ENCODE results near the gene INHBB.
A peak's percentile ranks its signal among the peaks of the same experiment; 100 is the strongest.
"Not testable (repeated sequence)": the region's sequence is repeated elsewhere in the genome, so short reads cannot be mapped to it uniquely, and the experiment has no call there.

Gene INHBB

GRCh38 chr2:120308038-120308910 lies 37.7 kb upstream of the INHBB start:
- H3K27ac ChIP-seq (ENCODE audit: low read depth, low read length) = no peak overlapping the region
- H3K4me3 ChIP-seq (ENCODE audit: low read depth, low read length) = no peak overlapping the region
- H3K27me3 ChIP-seq (ENCODE audit: control insufficient read depth, insufficient read depth, low read length) = peaks cover 21% of the 10 kb centered on the region
- H3K36me3 ChIP-seq (ENCODE audit: control insufficient read depth, insufficient read depth, low read length) = no peaks in the 10 kb centered on the region
- no peaks in the 10 kb centered on the region for H3K9me3 ChIP-seq (ENCODE audit: control insufficient read depth, insufficient read depth, low read depth, low read length)
- no peak overlapping the region for H3K9ac ChIP-seq (ENCODE audit: low read length)
- H3K4me1 ChIP-seq (ENCODE audit: control insufficient read depth, insufficient read depth, low read length) = peaks cover 5% of the 10 kb centered on the region

- H3K9ac ChIP-seq (ENCODE audit: low read length) = no peak overlapping the region
- H3K36me3 ChIP-seq (ENCODE audit: control insufficient read depth, insufficient read depth, low read length) = no peaks in the 10 kb centered on the region
- no peak overlapping the region for H3K4me3 ChIP-seq (ENCODE audit: low read depth, low read length)
- H3K4me1 ChIP-seq (ENCODE audit: control insufficient read depth, insufficient read depth, low read length) = peaks cover 13% of the 10 kb centered on the region
- peaks cover 40% of the 10 kb centered on the region for H3K27me3 ChIP-seq (ENCODE audit: control insufficient read depth, insufficient read depth, low read length)
- H3K9me3 ChIP-seq (ENCODE audit: control insufficient read depth, insufficient read depth, low read depth, low read length) = no peaks in the 10 kb centered on the region
- H3K27ac ChIP-seq (ENCODE audit: low read depth, low read length) = no peak overlapping the region
Observed at GRCh38 chr2:120310136-120310535, 35.8 kb upstream of the INHBB start.

- not testable (repeated sequence) for H3K27ac ChIP-seq (ENCODE audit: low read depth, low read length); H3K36me3 ChIP-seq (ENCODE audit: control insufficient read depth, insufficient read depth, low read length)
- peaks cover 47% of the 10 kb centered on the region for H3K27me3 ChIP-seq (ENCODE audit: control insufficient read depth, insufficient read depth, low read length)
Observed at GRCh38 chr2:120310841-120311240, 35.1 kb upstream of the INHBB start.

GRCh38 chr2:120312076-120312475 lies 33.9 kb upstream of the INHBB start:
- peaks cover 48% of the 10 kb centered on the region for H3K27me3 ChIP-seq (ENCODE audit: control insufficient read depth, insufficient read depth, low read length)
- no peak overlapping the region for H3K27ac ChIP-seq (ENCODE audit: low read depth, low read length)
- H3K36me3 ChIP-seq (ENCODE audit: control insufficient read depth, insufficient read depth, low read length) = no peaks in the 10 kb centered on the region
- no peak overlapping the region for H3K4me3 ChIP-seq (ENCODE audit: low read depth, low read length)
- peaks cover 13% of the 10 kb centered on the region for H3K4me1 ChIP-seq (ENCODE audit: control insufficient read depth, insufficient read depth, low read length)
- H3K9me3 ChIP-seq (ENCODE audit: control insufficient read depth, insufficient read depth, low read depth, low read length) = no peaks in the 10 kb centered on the region
- H3K9ac ChIP-seq (ENCODE audit: low read length) = no peak overlapping the region

More at GRCh38 chr2:120310841-120311240, 35.1 kb upstream of the INHBB start:
- peaks cover 13% of the 10 kb centered on the region for H3K4me1 ChIP-seq (ENCODE audit: control insufficient read depth, insufficient read depth, low read length)
- H3K4me3 ChIP-seq (ENCODE audit: low read depth, low read length); H3K9me3 ChIP-seq (ENCODE audit: control insufficient read depth, insufficient read depth, low read depth, low read length); H3K9ac ChIP-seq (ENCODE audit: low read length): not testable (repeated sequence)

- peaks cover 13% of the 10 kb centered on the region for H3K4me1 ChIP-seq (ENCODE audit: control insufficient read depth, insufficient read depth, low read length)
- H3K9me3 ChIP-seq (ENCODE audit: control insufficient read depth, insufficient read depth, low read depth, low read length) = no peaks in the 10 kb centered on the region
- no peak overlapping the region for H3K27ac ChIP-seq (ENCODE audit: low read depth, low read length)
- H3K36me3 ChIP-seq (ENCODE audit: control insufficient read depth, insufficient read depth, low read length) = no peaks in the 10 kb centered on the region
- H3K27me3 ChIP-seq (ENCODE audit: control insufficient read depth, insufficient read depth, low read length) = peaks cover 48% of the 10 kb centered on the region
- peak overlapping the region; percentile 55 for H3K4me3 ChIP-seq (ENCODE audit: low read depth, low read length)
- H3K9ac ChIP-seq (ENCODE audit: low read length) = no peak overlapping the region
Observed at GRCh38 chr2:120312860-120313694, 32.9 kb upstream of the INHBB start.

- no peaks in the 10 kb centered on the region for H3K9me3 ChIP-seq (ENCODE audit: control insufficient read depth, insufficient read depth, low read depth, low read length)
- H3K9ac ChIP-seq (ENCODE audit: low read length) = no peak overlapping the region
- no peak overlapping the region for H3K27ac ChIP-seq (ENCODE audit: low read depth, low read length)
- peaks cover 13% of the 10 kb centered on the region for H3K4me1 ChIP-seq (ENCODE audit: control insufficient read depth, insufficient read depth, low read length)
- no peaks in the 10 kb centered on the region for H3K36me3 ChIP-seq (ENCODE audit: control insufficient read depth, insufficient read depth, low read length)
- H3K27me3 ChIP-seq (ENCODE audit: control insufficient read depth, insufficient read depth, low read length) = peaks cover 48% of the 10 kb centered on the region
- H3K4me3 ChIP-seq (ENCODE audit: low read depth, low read length) = peak overlapping the region; percentile 55
Observed at GRCh38 chr2:120313695-120314615, 32.0 kb upstream of the INHBB start.

GRCh38 chr2:120314690-120315366 lies 31.1 kb upstream of the INHBB start:
- no peak overlapping the region for H3K9ac ChIP-seq (ENCODE audit: low read length)

GRCh38 chr2:120315367-120316033 lies 30.4 kb upstream of the INHBB start:
- H3K9me3 ChIP-seq (ENCODE audit: control insufficient read depth, insufficient read depth, low read depth, low read length) = no peaks in the 10 kb centered on the region
- H3K9ac ChIP-seq (ENCODE audit: low read length) = no peak overlapping the region
- peaks cover 13% of the 10 kb centered on the region for H3K4me1 ChIP-seq (ENCODE audit: control insufficient read depth, insufficient read depth, low read length)
- no peak overlapping the region for H3K4me3 ChIP-seq (ENCODE audit: low read depth, low read length)
- peaks cover 52% of the 10 kb centered on the region for H3K27me3 ChIP-seq (ENCODE audit: control insufficient read depth, insufficient read depth, low read length)
- no peaks in the 10 kb centered on the region for H3K36me3 ChIP-seq (ENCODE audit: control insufficient read depth, insufficient read depth, low read length)
- no peak overlapping the region for H3K27ac ChIP-seq (ENCODE audit: low read depth, low read length)

More at GRCh38 chr2:120314690-120315366, 31.1 kb upstream of the INHBB start:
- no peak overlapping the region for H3K27ac ChIP-seq (ENCODE audit: low read depth, low read length)
- H3K27me3 ChIP-seq (ENCODE audit: control insufficient read depth, insufficient read depth, low read length) = peaks cover 48% of the 10 kb centered on the region
- H3K4me1 ChIP-seq (ENCODE audit: control insufficient read depth, insufficient read depth, low read length) = peaks cover 13% of the 10 kb centered on the region
- no peaks in the 10 kb centered on the region for H3K9me3 ChIP-seq (ENCODE audit: control insufficient read depth, insufficient read depth, low read depth, low read length)
- no peaks in the 10 kb centered on the region for H3K36me3 ChIP-seq (ENCODE audit: control insufficient read depth, insufficient read depth, low read length)
- no peak overlapping the region for H3K4me3 ChIP-seq (ENCODE audit: low read depth, low read length)

- H3K27ac ChIP-seq (ENCODE audit: low read depth, low read length) = no peak overlapping the region
- no peaks in the 10 kb centered on the region for H3K9me3 ChIP-seq (ENCODE audit: control insufficient read depth, insufficient read depth, low read depth, low read length)
- no peak overlapping the region for H3K9ac ChIP-seq (ENCODE audit: low read length)
- H3K27me3 ChIP-seq (ENCODE audit: control insufficient read depth, insufficient read depth, low read length) = peaks cover 50% of the 10 kb centered on the region
- peaks cover 13% of the 10 kb centered on the region for H3K4me1 ChIP-seq (ENCODE audit: control insufficient read depth, insufficient read depth, low read length)
- no peaks in the 10 kb centered on the region for H3K36me3 ChIP-seq (ENCODE audit: control insufficient read depth, insufficient read depth, low read length)
- H3K4me3 ChIP-seq (ENCODE audit: low read depth, low read length) = no peak overlapping the region
Observed at GRCh38 chr2:120316071-120316470, 29.9 kb upstream of the INHBB start.
